KOPT-K1 (cell line): ENCODE measurements around the gene FNIP2.
A peak's percentile ranks its signal among the peaks of the same experiment; 100 is the strongest.
"Not testable (repeated sequence)": the region's sequence is repeated elsewhere in the genome, so short reads cannot be mapped to it uniquely, and the experiment has no call there.

ENCODE experiments used
- H3K27ac ChIP-seq: fragments of 200-600 bp; sonication (generic); 2 replicates; pipeline ENCODE4 v1.5.1; 2016; ENCODE audit warnings: antibody characterized with exemption, mild to moderate bottlenecking, low read depth, low read length; ENCODE audit not compliant: poor library complexity, severe bottlenecking
- H3K36me3 ChIP-seq: fragments of 200-600 bp; sonication (generic); 2 replicates; pipeline ENCODE4 v1.5.1; 2017; ENCODE audit warnings: antibody characterized with exemption, mild to moderate bottlenecking, low read length, moderate library complexity; ENCODE audit not compliant: insufficient read depth
- H3K9me3 ChIP-seq: fragments of 200-600 bp; sonication (generic); 2 replicates; pipeline ENCODE4 v1.5.1; 2017; ENCODE audit warnings: antibody characterized with exemption, low read length, mild to moderate bottlenecking; ENCODE audit not compliant: insufficient read depth, poor library complexity, severe bottlenecking

Gene FNIP2

DNA sequence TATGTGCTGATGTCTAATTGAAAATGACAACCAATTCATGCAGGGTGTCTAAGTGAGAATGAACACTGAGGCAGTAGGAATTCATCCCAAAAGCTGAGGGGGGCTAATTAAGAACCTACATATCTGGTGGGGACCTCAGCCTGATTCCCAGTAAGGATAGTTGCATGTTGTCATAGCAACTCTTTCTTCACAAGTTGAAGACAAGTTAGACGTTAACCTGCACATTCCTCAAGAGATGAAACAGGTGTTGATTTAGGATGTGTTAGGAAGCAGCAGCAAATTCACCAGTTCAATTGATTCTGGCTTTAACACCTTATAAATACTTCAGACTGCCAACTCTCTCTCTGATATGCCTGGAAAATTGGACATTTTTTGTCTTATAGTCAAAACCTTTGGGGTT, 7.3 kb downstream of the FNIP2 start:
- H3K27ac ChIP-seq = no peak overlapping the region
- H3K9me3 ChIP-seq = no peaks in the 10 kb centered on the region
- no peaks in the 10 kb centered on the region for H3K36me3 ChIP-seq

GRCh38 chr4:158777423-158778155, 8.8 kb downstream of the FNIP2 start:
- no peaks in the 10 kb centered on the region for H3K36me3 ChIP-seq
- no peaks in the 10 kb centered on the region for H3K9me3 ChIP-seq
- H3K27ac ChIP-seq = peak overlapping the region; percentile 43

DNA sequence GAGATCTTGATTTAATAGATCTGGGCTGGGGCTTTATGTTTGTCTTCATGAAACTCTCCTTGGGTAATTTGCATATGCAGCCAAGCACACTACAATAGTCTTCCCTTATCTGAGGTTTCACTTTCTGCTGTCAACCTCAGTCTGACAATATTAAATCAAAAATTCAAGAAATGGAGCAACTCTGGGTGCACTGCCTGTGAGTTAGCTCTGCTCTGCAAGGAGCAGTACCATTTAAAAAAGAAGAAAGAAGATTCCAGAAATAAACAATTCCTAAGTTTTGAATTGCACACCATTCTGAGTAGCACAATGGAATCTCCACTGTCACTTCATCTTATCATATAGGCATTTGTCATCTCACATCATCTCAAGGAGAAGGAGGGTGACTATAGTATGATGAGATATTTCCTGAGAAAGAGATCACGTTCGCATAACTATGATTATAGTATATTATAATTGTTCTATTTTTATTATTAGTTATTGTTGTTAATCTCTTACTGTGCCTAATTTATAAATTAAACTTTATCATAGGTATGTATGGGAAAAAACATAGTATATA, 9.4 kb downstream of the FNIP2 start:
- no peaks in the 10 kb centered on the region for H3K9me3 ChIP-seq
- H3K36me3 ChIP-seq = no peaks in the 10 kb centered on the region
- H3K27ac ChIP-seq = peak overlapping the region; percentile 43

DNA sequence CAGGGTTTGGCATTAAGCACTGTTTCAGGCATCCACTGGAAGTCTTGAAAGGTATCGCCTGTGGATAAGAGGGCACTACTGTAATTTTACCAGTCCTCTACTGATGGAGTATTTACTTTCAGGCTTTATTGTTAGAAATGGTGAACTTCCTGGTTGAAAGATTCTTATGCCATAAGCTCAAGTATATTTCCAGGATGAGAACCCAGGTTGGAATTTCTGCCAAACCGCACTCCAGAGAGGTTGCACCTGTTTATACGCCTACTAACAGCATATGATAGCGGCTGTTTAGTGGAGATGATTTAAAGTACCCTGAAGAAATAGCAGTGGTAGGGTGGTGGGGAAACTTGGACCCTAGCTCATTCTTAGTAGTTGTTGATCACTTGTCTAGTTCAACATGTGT, 9.9 kb downstream of the FNIP2 start:
- Histone ChIP-seq H3K9me3 (no peaks in the 10 kb centered on the region), H3K36me3 (no peaks in the 10 kb centered on the region), H3K27ac (peak overlapping the region; percentile 27)

DNA sequence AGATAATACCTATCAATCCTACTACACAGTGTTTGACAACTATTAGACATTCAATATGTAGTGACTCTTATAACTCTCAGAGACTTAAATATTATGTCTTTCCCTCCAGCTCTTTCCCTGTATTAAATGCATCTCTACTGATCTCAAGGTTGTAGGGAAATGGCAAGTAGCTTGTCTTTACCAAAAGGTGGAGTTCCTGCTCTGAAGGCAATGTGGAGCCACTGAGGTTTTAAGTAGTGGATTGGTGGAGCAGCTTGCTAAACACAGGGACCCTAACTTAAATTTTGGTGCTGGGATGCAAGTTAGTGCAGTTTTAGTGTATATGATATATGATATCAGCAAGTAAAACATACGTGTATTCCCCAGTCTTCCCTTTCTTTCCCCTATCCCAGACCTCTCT, 13.1 kb downstream of the FNIP2 start:
- H3K9me3 ChIP-seq = no peaks in the 10 kb centered on the region
- no peaks in the 10 kb centered on the region for H3K36me3 ChIP-seq
- no peak overlapping the region for H3K27ac ChIP-seq

GRCh38 chr4:158782551-158783360, 13.9 kb downstream of the FNIP2 start:
- no peaks in the 10 kb centered on the region for H3K9me3 ChIP-seq
- H3K36me3 ChIP-seq = no peaks in the 10 kb centered on the region
- H3K27ac ChIP-seq = no peak overlapping the region

DNA sequence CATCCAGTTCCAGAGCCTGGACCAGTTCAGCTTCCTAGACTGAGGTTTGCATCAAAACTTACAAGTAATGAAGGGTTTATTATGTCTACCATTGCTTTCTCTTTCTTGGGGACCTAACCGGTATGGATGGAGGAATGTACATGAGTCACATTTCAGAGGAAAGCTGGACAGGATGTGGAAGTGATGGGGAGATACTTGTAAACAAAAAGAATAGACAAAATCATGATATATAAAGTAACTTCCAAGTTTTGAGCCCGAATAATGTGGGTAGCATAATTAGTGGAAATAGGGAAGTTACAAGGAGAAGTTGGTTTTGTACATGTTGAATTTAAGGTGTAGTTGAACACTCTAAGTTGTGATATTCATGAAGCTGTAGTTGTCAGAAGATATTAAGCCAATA, 15.0 kb downstream of the FNIP2 start:
- H3K27ac ChIP-seq = no peak overlapping the region
- H3K9me3 ChIP-seq = no peaks in the 10 kb centered on the region
- H3K36me3 ChIP-seq = no peaks in the 10 kb centered on the region

- Histone ChIP-seq H3K9me3 (no peaks in the 10 kb centered on the region), H3K27ac (no peak overlapping the region), H3K36me3 (no peaks in the 10 kb centered on the region)
Observed at GRCh38 chr4:158785718-158786117, 16.9 kb downstream of the FNIP2 start.

DNA sequence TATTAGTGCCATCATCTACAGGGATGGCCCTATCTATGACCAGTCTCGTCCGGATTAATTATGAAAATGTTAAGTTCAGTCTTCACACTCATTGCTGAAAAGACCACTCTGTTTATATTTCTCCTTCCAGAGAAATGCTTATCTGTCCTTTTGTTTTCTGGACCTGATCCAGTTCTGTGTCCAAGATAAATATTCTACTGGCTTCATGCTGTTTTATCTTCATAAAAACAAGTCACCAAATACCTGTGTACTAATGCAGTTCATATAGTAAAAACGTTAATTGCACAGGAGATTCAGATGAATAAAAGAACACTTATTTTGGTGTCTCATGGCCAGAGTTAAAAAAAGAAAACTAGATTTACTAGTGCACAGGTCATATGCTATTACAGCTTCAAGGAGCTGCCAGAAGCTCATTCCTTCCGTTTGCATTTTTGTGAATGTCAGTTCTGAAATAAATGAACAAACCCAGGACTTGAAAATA, 17.3 kb downstream of the FNIP2 start:
- no peaks in the 10 kb centered on the region for H3K9me3 ChIP-seq
- no peaks in the 10 kb centered on the region for H3K36me3 ChIP-seq
- no peak overlapping the region for H3K27ac ChIP-seq

GRCh38 chr4:158786955-158787354, 18.1 kb downstream of the FNIP2 start:
- no peaks in the 10 kb centered on the region for H3K9me3 ChIP-seq
- no peak overlapping the region for H3K27ac ChIP-seq
- no peaks in the 10 kb centered on the region for H3K36me3 ChIP-seq

DNA sequence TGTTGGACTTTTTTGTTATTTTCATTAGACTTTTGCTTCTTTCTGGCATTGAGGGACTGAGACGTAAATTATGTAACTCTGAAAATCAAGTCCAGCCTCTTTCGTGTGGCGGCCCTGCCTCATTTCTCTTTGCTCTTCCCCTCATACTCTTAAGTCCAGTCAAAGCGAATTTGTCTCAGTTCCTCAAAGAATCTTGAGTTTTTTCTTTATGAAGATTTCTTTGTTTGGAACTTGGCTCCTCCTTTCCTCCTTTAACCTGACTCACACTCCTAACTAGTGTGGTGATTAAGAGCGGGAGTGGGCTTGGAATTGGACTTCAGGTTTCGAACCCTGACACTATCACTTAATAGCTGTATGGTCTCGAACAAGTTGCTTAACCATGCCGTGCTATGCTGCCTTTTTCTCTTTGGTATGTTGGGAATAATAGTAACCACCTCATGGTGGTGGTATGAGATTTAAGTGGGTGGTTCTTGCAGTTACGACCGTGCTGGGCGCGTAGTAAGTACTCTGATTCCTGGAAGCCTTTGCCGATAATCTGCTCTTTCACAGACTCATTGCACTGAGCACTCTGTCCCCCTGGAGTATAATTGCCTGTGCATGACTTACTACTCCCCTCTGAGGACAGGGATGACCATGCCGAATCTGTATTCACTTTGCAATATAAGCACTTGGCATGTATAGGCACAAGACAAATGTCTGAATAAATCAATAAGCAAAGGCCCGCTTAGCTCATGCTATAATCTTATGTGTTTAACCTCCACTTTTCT, 19.1 kb downstream of the FNIP2 start:
- H3K27ac ChIP-seq = no peak overlapping the region
- H3K36me3 ChIP-seq = no peaks in the 10 kb centered on the region
- no peaks in the 10 kb centered on the region for H3K9me3 ChIP-seq

- Histone ChIP-seq H3K9me3 (no peaks in the 10 kb centered on the region), H3K36me3 (no peaks in the 10 kb centered on the region), H3K27ac (no peak overlapping the region)
Observed at GRCh38 chr4:158788516-158788915, 19.7 kb downstream of the FNIP2 start.

DNA sequence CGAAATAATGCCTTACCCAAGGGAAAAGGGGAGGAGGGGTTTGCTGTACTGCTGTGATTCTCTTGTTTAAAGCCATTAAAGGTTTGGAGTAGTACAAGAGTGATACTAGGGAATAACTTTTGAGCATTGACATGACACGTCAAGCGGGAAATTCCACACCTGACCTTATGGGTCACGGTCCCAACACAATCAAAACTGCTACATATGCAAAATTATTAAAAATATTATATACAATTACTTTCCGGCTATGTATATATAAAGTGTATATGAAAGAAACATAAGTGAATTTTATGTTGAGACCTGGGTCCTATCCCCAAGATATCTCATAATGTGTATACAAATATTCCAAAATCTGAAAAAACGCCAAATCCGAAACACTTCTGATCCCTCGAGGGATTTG, 21.0 kb downstream of the FNIP2 start:
- no peaks in the 10 kb centered on the region for H3K9me3 ChIP-seq
- no peak overlapping the region for H3K27ac ChIP-seq
- H3K36me3 ChIP-seq = no peaks in the 10 kb centered on the region

DNA sequence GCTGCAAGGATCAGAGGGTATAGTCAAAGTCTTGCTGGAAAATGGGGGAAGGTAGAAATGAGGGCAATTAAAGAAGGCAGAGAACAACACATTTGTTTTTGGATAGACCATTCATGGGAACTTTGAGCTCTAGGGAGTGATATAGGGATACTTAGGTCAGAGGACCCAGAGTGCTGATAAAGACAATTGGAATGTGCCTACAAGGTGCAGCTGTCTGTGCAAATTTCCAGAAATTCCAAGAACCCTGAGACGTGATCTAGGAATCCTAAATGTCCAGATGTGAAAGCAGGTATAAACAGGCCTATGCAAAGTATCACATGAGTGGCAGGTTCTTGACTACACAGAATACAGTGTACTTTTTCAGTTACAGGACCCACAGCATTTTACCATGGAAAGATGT, 24.2 kb downstream of the FNIP2 start:
- Histone ChIP-seq H3K27ac (no peak overlapping the region), H3K36me3 (no peaks in the 10 kb centered on the region), H3K9me3 (no peaks in the 10 kb centered on the region)

- H3K9me3 ChIP-seq, H3K27ac ChIP-seq, H3K36me3 ChIP-seq: not testable (repeated sequence)
Observed at GRCh38 chr4:158793430-158793829, 24.6 kb downstream of the FNIP2 start.
